SK-N-MC (cell line): ENCODE data around the gene RAMP1.

Source experiments
- DNase-seq: peaks from one replicate; pipeline ENCODE4 v3.0.0-alpha.2; 2011; ENCODE audit warnings: low read depth, low spot score
- H3K27ac ChIP-seq: fragments of 200-600 bp; sonication (generic); 2 replicates; pipeline ENCODE4 v1.5.1; 2016; ENCODE audit warnings: mixed run types
- H3K36me3 ChIP-seq: fragments of 200-600 bp; sonication (generic); 2 replicates; pipeline ENCODE4 v1.6.1; 2017; ENCODE audit warnings: antibody characterized with exemption, low read length, mixed read lengths; ENCODE audit not compliant: insufficient read depth
- H3K4me3 ChIP-seq: fragments of 200-600 bp; sonication (generic); 2 replicates; pipeline ENCODE4 v1.5.1; 2016
- H3K9ac ChIP-seq: fragments of 200-600 bp; sonication (generic); 2 replicates; pipeline ENCODE4 v1.8.0; 2017; ENCODE audit warnings: mixed run types, mixed read lengths; ENCODE audit not compliant: insufficient read length
- H3K9me3 ChIP-seq: fragments of 200-600 bp; sonication (generic); 2 replicates; pipeline ENCODE4 v1.6.1; 2017; ENCODE audit warnings: low read depth, mild to moderate bottlenecking, antibody characterized with exemption, low read length, moderate library complexity, mixed read lengths
- EZH2 ChIP-seq: fragments of 200-600 bp; sonication (generic); IDR thresholded peaks from one replicate; pipeline ENCODE4 v1.6.1; 2017; ENCODE audit warnings: antibody characterized with exemption
- FOXP2 ChIP-seq: optimal IDR thresholded peaks from 2 replicates; pipeline ENCODE3; 2011; ENCODE audit warnings: mild to moderate bottlenecking, moderate library complexity; ENCODE audit not compliant: insufficient read depth; ENCODE audit errors: extremely low read length, control extremely low read depth
- POLR2AphosphoS5 ChIP-seq: IDR thresholded peaks from 2 replicates; pipeline ENCODE4 v1.6.1; 2012; ENCODE audit warnings: mild to moderate bottlenecking, low read depth, low read length, borderline replicate concordance

Gene RAMP1

GRCh38 chr2:237911363-237912017 is 52.1 kb downstream of the RAMP1 start:
- peaks cover 18% of the 10 kb centered on the region for H3K36me3 ChIP-seq
- no peak overlapping the region for H3K27ac ChIP-seq
- no peak for TF ChIP-seq POLR2AphosphoS5
- no peak for TF ChIP-seq EZH2
- no peak for TF ChIP-seq FOXP2
- no peak overlapping the region for H3K9ac ChIP-seq
- no peak for DNase-seq
- peaks cover 11% of the 10 kb centered on the region; the same call in 1 of the 2 replicates for H3K9me3 ChIP-seq
- no peak overlapping the region for H3K4me3 ChIP-seq

- TF ChIP-seq FOXP2: no peak
- no peak for TF ChIP-seq POLR2AphosphoS5
- no peak for TF ChIP-seq EZH2
- Histone ChIP-seq H3K9ac (no peak overlapping the region), H3K27ac (no peak overlapping the region)
These were observed 53.1 kb downstream of the RAMP1 start for GRCh38 chr2:237912271-237913192.

GRCh38 chr2:237913193-237913917 is 53.9 kb downstream of the RAMP1 start:
- H3K4me3 ChIP-seq: no peak overlapping the region
- no peak for TF ChIP-seq EZH2
- peaks cover 10% of the 10 kb centered on the region; the same call in 1 of the 2 replicates for H3K36me3 ChIP-seq
- no peak for DNase-seq
- no peaks in the 10 kb centered on the region for H3K9me3 ChIP-seq
- no peak overlapping the region for H3K27ac ChIP-seq
- no peak overlapping the region for H3K9ac ChIP-seq

More at GRCh38 chr2:237912271-237913192, 53.1 kb downstream of the RAMP1 start:
- Histone ChIP-seq H3K9me3 (peaks cover 4% of the 10 kb centered on the region; the same call in 1 of the 2 replicates), H3K36me3 (peaks cover 14% of the 10 kb centered on the region; the same call in 1 of the 2 replicates), H3K4me3 (no peak overlapping the region)
- no peak for DNase-seq

GRCh38 chr2:237915576-237915975 is 56.2 kb downstream of the RAMP1 start:
- Histone ChIP-seq H3K4me3 (no peak overlapping the region), H3K9me3 (no peaks in the 10 kb centered on the region), H3K36me3 (peaks cover 1% of the 10 kb centered on the region; the same call in 1 of the 2 replicates), H3K27ac (no peak overlapping the region), H3K9ac (no peak overlapping the region)
- TF ChIP-seq EZH2: no peak
- no peak for TF ChIP-seq FOXP2
- TF ChIP-seq POLR2AphosphoS5: no peak
- no peak for DNase-seq

GRCh38 chr2:237916296-237916695 is 56.9 kb downstream of the RAMP1 start:
- no peaks in the 10 kb centered on the region for H3K9me3 ChIP-seq
- H3K4me3 ChIP-seq: no peak overlapping the region
- H3K36me3 ChIP-seq: no peaks in the 10 kb centered on the region
- no peak overlapping the region for H3K27ac ChIP-seq
- DNase-seq: no peak
- H3K9ac ChIP-seq: no peak overlapping the region
- TF ChIP-seq FOXP2 (no peak), POLR2AphosphoS5 (no peak)

- no peaks in the 10 kb centered on the region for H3K9me3 ChIP-seq
- H3K36me3 ChIP-seq: no peaks in the 10 kb centered on the region
- no peak overlapping the region for H3K27ac ChIP-seq
- no peak for TF ChIP-seq POLR2AphosphoS5
- no peak for TF ChIP-seq EZH2
- no peak for TF ChIP-seq FOXP2
- no peak overlapping the region for H3K9ac ChIP-seq
- DNase-seq: no peak
- no peak overlapping the region for H3K4me3 ChIP-seq
These were observed 58.4 kb downstream of the RAMP1 start for GRCh38 chr2:237917696-237918374.

DNA sequence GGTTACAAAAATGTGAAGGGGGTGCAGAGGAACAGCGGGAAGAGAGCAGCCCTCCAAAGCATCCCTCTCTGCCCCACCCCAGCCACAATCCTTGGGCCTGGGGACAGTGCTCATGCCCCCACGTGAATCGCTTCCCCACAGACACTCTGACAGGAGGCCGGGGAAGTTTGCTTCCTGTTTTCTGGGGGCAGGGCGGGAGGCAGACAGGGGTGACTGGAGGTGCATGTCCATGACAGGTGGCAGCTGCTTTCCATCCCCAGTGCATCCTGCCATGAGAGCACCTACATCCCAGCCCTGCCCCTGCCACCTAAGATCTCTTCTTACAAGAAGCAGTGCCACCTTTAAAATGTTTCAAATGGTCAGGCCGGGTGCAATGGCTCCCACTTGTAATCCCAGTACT is 60.2 kb downstream of the RAMP1 start:
- no peak for DNase-seq
- Histone ChIP-seq H3K27ac (no peak overlapping the region), H3K9me3 (no peaks in the 10 kb centered on the region), H3K9ac (no peak overlapping the region), H3K4me3 (no peak overlapping the region), H3K36me3 (no peaks in the 10 kb centered on the region)
- TF ChIP-seq EZH2 (no peak), FOXP2 (no peak), POLR2AphosphoS5 (no peak)

DNA sequence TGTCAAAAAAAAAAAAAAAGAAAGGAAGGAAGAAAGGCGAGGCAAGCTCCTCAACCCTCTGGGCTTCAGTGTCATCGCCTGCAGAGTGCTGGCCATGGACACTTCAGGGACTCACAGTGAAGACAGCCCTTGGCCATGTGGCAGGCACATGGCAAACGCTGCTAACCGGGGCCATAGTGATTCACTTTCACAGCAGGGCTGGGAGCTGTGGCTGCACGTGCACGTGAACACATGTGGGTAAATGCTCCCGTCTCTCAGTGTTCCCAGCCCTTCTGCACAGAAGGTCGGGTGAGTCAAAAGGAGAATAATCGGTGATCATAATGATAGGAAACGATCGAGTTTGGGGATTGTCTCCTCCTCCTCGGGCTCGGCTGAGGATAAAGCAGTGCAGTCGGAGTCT is 61.2 kb downstream of the RAMP1 start:
- H3K9ac ChIP-seq: no peak overlapping the region
- no peak for DNase-seq
- H3K27ac ChIP-seq: no peak overlapping the region
- H3K9me3 ChIP-seq: no peaks in the 10 kb centered on the region
- TF ChIP-seq EZH2: no peak
- TF ChIP-seq FOXP2: no peak
- TF ChIP-seq POLR2AphosphoS5: no peak
- H3K4me3 ChIP-seq: no peak overlapping the region
- no peaks in the 10 kb centered on the region for H3K36me3 ChIP-seq
